Measurements from ENCODE around the gene C1orf94.

Gene C1orf94

GRCh38 chr1:34262023-34262853 is 85.5 kb downstream of the C1orf94 start:
- no peak for DNase-seq (ENCODE audit: low spot score)

GRCh38 chr1:34262921-34263320 is 86.2 kb downstream of the C1orf94 start:
- DNase-seq (ENCODE audit: low spot score) = no peak

GRCh38 chr1:34263406-34263805 is 86.7 kb downstream of the C1orf94 start:
- no peak for DNase-seq (ENCODE audit: low spot score)

GRCh38 chr1:34265396-34265795 is 88.7 kb downstream of the C1orf94 start:
- DNase-seq (ENCODE audit: low spot score) = no peak

GRCh38 chr1:34266127-34266951 is 89.6 kb downstream of the C1orf94 start:
- DNase-seq (ENCODE audit: low spot score) = no peak

- no peak for DNase-seq (ENCODE audit: low spot score)
Measured at GRCh38 chr1:34267326-34267725, 90.6 kb downstream of the C1orf94 start.

GRCh38 chr1:34268311-34268954 is 91.7 kb downstream of the C1orf94 start:
- no peak for DNase-seq (ENCODE audit: low spot score)

All from CD4-positive, alpha-beta T cell treated with Interleukin-2 at 100 ng/mL for 4 hours (primary cell).